HEK293 (cell line): Measurements from ENCODE around the gene TNFAIP8.

Experiments
- CTCF ChIA-PET: fragments of 350-600 bp; formaldehyde crosslinking; extraction: SDS; loops from one replicate; lab custom pipeline; 2021; ENCODE audit warnings: antibody characterized with exemption; lab: Yijun Ruan, JAX
- POLR2A ChIA-PET: fragments of 300-600 bp; formaldehyde crosslinking; extraction: SDS; loops from one replicate; lab custom pipeline; 2020; ENCODE audit warnings: antibody characterized with exemption, inconsistent platforms; lab: Yijun Ruan, JAX
- H3K27ac ChIP-seq: fragments of 200-500 bp; sonication (Bioruptor generic); 2 replicates; pipeline ENCODE4 v1.5.1; 2014; ENCODE audit warnings: low read depth, low read length, control low read depth, inconsistent platforms; ENCODE audit errors: extremely low read depth
- H3K36me3 ChIP-seq, 2 experiments: fragments of 200-500 bp in 1 of 2; sonication (Bioruptor generic) in 1 of 2; 1 replicate in 1 of 2; 2 replicates in 1 of 2; pipeline ENCODE4 v1.5.1; 2014 to 2017; ENCODE audit warnings: inconsistent platforms in 2 of 2, low read length in 2 of 2; ENCODE audit not compliant: control insufficient read depth in 2 of 2, insufficient read depth in 1 of 2
- H3K4me1 ChIP-seq: fragments of 200-500 bp; sonication (Bioruptor generic); 2 replicates; pipeline ENCODE4 v1.5.1; 2014; ENCODE audit warnings: mild to moderate bottlenecking, low read length, inconsistent platforms; ENCODE audit not compliant: control insufficient read depth, insufficient read depth
- H3K4me3 ChIP-seq: 2 replicates; pipeline ENCODE4 v1.5.1; 2011; ENCODE audit warnings: low read depth, mild to moderate bottlenecking, control low read depth, low read length, moderate library complexity
- H3K9me3 ChIP-seq: fragments of 200-500 bp; sonication (Bioruptor generic); 2 replicates; pipeline ENCODE4 v1.5.1; 2014; ENCODE audit warnings: low read depth, low read length, inconsistent platforms; ENCODE audit not compliant: control insufficient read depth, insufficient read depth
- HOXA7 ChIP-seq: sonication (generic); formaldehyde crosslinking; IDR thresholded peaks from 2 replicates; pipeline ENCODE4 v1.8.1; 2022; ENCODE audit warnings: missing genetic modification reagents, borderline replicate concordance
- HOXD13 ChIP-seq: sonication (generic); formaldehyde crosslinking; IDR thresholded peaks from 2 replicates; pipeline ENCODE4 v1.8.0; 2022; ENCODE audit warnings: missing genetic modification reagents, borderline replicate concordance
- IKZF3 ChIP-seq: fragments of 450-650 bp; IDR thresholded peaks from 2 replicates; pipeline ENCODE4 v1.5.0; 2018; ENCODE audit warnings: missing biosample characterization, mild to moderate bottlenecking, missing genetic modification characterization, moderate library complexity
- KLF7 ChIP-seq: fragments of 450-650 bp; formaldehyde crosslinking; IDR thresholded peaks from 2 replicates; pipeline ENCODE4 v1.5.1; 2016; ENCODE audit warnings: missing biosample characterization, missing genetic modification characterization, borderline replicate concordance
- KLF9 ChIP-seq: fragments of 450-650 bp; formaldehyde crosslinking; IDR thresholded peaks from 2 replicates; pipeline ENCODE4 v1.5.1; 2016; ENCODE audit warnings: missing biosample characterization, missing genetic modification characterization, low read depth
- ZBTB7A ChIP-seq: fragments of 450-650 bp; formaldehyde crosslinking; IDR thresholded peaks from 2 replicates; pipeline ENCODE4 v1.5.1; 2016; ENCODE audit warnings: low read depth, missing biosample characterization, missing genetic modification characterization
- ZFP3 ChIP-seq: fragments of 450-650 bp; formaldehyde crosslinking; IDR thresholded peaks from 2 replicates; pipeline ENCODE4 v1.5.1; 2016; ENCODE audit warnings: low read depth, missing biosample characterization, missing genetic modification characterization
- ZNF16 ChIP-seq: fragments of 450-650 bp; formaldehyde crosslinking; IDR thresholded peaks from 2 replicates; pipeline ENCODE4 v1.5.1; 2016; ENCODE audit warnings: low read depth, missing biosample characterization, missing genetic modification characterization
- ZNF169 ChIP-seq: fragments of 450-650 bp; formaldehyde crosslinking; IDR thresholded peaks from 2 replicates; pipeline ENCODE4 v1.5.1; 2016; ENCODE audit warnings: missing biosample characterization, missing genetic modification characterization
- ZNF292 ChIP-seq: fragments of 450-650 bp; formaldehyde crosslinking; IDR thresholded peaks from 2 replicates; pipeline ENCODE4 v1.5.1; 2016; ENCODE audit warnings: low read depth, missing biosample characterization, missing genetic modification characterization, borderline replicate concordance
- ZNF350 ChIP-seq: fragments of 450-650 bp; formaldehyde crosslinking; IDR thresholded peaks from 2 replicates; pipeline ENCODE4 v1.5.0; 2017; ENCODE audit warnings: missing biosample characterization, mild to moderate bottlenecking, missing genetic modification characterization
- ZNF548 ChIP-seq: fragments of 450-650 bp; formaldehyde crosslinking; IDR thresholded peaks from 2 replicates; pipeline ENCODE4 v1.5.1; 2016; ENCODE audit warnings: missing biosample characterization, missing genetic modification characterization
- ZNF677 ChIP-seq: fragments of 450-650 bp; IDR thresholded peaks from 2 replicates; pipeline ENCODE4 v1.5.0; 2018; ENCODE audit warnings: missing biosample characterization, mild to moderate bottlenecking, missing genetic modification characterization, moderate library complexity
- ZNF776 ChIP-seq: fragments of 450-650 bp; formaldehyde crosslinking; IDR thresholded peaks from 2 replicates; pipeline ENCODE4 v1.5.0; 2017; ENCODE audit warnings: missing biosample characterization, missing genetic modification characterization, borderline replicate concordance
- ZNF777 ChIP-seq: fragments of 450-650 bp; formaldehyde crosslinking; IDR thresholded peaks from 2 replicates; pipeline ENCODE4 v1.5.1; 2017; ENCODE audit warnings: missing biosample characterization, missing genetic modification characterization, borderline replicate concordance
- ZNF843 ChIP-seq: fragments of 450-650 bp; formaldehyde crosslinking; IDR thresholded peaks from 2 replicates; pipeline ENCODE4 v1.5.1; 2016; ENCODE audit warnings: missing biosample characterization, missing genetic modification characterization
- TF ChIP-seq, protein P1 (sequence below): fragments of 450-650 bp; formaldehyde crosslinking; IDR thresholded peaks from 2 replicates; pipeline ENCODE4 v1.5.1; 2017; ENCODE audit warnings: missing biosample characterization, missing genetic modification characterization
- TF ChIP-seq, protein P2 (sequence below): fragments of 450-650 bp; formaldehyde crosslinking; IDR thresholded peaks from 2 replicates; pipeline ENCODE4 v1.5.1; 2017; ENCODE audit warnings: missing biosample characterization, missing genetic modification characterization
- TF ChIP-seq, protein P3 (sequence below): fragments of 450-650 bp; IDR thresholded peaks from 2 replicates; pipeline ENCODE4 v1.5.1; 2018; ENCODE audit warnings: missing biosample characterization, missing genetic modification characterization
- TF ChIP-seq, protein P4 (sequence below): fragments of 450-650 bp; formaldehyde crosslinking; IDR thresholded peaks from 2 replicates; pipeline ENCODE4 v1.5.1; 2016; ENCODE audit warnings: missing biosample characterization, missing genetic modification characterization
- TF ChIP-seq, protein P5 (sequence below): fragments of 450-650 bp; formaldehyde crosslinking; conservative IDR thresholded peaks from 2 replicates; pipeline ENCODE4 v1.5.1; 2016; ENCODE audit warnings: low read depth, missing biosample characterization, missing genetic modification characterization

Gene TNFAIP8

DNA sequence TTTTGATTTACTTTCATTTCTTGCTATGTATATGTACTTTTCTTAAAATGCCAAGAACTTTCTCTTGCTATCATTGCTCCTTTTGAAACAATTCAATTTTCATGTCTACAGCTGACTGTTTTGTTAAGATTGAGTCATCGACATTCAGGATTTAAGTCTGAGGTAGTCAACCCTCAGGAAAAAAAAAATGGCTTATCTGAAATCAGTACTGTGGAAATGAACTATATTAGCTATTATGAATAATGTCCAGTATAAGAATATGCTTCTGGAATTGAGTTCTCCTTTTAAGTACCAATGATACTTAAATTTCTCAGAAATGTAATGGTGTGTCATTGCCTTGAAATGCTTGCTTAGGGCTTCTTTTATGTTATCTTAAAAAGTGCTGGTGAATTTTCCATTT, 37.9 kb downstream of the TNFAIP8 start:
- ChIA-PET POLR2A (no interaction called here), CTCF (interaction anchor here (1.2 kb wide), 1 partner anchor 18 kb away, joined by 5 read pairs; no protein-coding TSS in a partner anchor)
- no peak overlapping the region for H3K27ac ChIP-seq
- TF ChIP-seq, protein P1, sequence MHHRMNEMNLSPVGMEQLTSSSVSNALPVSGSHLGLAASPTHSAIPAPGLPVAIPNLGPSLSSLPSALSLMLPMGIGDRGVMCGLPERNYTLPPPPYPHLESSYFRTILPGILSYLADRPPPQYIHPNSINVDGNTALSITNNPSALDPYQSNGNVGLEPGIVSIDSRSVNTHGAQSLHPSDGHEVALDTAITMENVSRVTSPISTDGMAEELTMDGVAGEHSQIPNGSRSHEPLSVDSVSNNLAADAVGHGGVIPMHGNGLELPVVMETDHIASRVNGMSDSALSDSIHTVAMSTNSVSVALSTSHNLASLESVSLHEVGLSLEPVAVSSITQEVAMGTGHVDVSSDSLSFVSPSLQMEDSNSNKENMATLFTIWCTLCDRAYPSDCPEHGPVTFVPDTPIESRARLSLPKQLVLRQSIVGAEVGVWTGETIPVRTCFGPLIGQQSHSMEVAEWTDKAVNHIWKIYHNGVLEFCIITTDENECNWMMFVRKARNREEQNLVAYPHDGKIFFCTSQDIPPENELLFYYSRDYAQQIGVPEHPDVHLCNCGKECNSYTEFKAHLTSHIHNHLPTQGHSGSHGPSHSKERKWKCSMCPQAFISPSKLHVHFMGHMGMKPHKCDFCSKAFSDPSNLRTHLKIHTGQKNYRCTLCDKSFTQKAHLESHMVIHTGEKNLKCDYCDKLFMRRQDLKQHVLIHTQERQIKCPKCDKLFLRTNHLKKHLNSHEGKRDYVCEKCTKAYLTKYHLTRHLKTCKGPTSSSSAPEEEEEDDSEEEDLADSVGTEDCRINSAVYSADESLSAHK (tag by site-specific recombination), result no peak
- TF ChIP-seq ZNF777 (tag by site-specific recombination) (no peak), ZBTB7A (tag by site-specific recombination) (no peak), HOXA7 (no peak), IKZF3 (no peak), ZNF350 (tag by site-specific recombination) (no peak), ZNF548 (no peak)
- TF ChIP-seq, protein P2, sequence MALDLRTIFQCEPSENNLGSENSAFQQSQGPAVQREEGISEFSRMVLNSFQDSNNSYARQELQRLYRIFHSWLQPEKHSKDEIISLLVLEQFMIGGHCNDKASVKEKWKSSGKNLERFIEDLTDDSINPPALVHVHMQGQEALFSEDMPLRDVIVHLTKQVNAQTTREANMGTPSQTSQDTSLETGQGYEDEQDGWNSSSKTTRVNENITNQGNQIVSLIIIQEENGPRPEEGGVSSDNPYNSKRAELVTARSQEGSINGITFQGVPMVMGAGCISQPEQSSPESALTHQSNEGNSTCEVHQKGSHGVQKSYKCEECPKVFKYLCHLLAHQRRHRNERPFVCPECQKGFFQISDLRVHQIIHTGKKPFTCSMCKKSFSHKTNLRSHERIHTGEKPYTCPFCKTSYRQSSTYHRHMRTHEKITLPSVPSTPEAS (tag by site-specific recombination), result no peak
- TF ChIP-seq, protein P3, sequence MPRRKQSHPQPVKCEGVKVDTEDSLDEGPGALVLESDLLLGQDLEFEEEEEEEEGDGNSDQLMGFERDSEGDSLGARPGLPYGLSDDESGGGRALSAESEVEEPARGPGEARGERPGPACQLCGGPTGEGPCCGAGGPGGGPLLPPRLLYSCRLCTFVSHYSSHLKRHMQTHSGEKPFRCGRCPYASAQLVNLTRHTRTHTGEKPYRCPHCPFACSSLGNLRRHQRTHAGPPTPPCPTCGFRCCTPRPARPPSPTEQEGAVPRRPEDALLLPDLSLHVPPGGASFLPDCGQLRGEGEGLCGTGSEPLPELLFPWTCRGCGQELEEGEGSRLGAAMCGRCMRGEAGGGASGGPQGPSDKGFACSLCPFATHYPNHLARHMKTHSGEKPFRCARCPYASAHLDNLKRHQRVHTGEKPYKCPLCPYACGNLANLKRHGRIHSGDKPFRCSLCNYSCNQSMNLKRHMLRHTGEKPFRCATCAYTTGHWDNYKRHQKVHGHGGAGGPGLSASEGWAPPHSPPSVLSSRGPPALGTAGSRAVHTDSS (tag by site-specific recombination), result no peak
- H3K36me3 ChIP-seq, result peaks cover 0 to 3% of the 10 kb centered on the region in 2 experiments; a peak in 1 of 3 replicates
- H3K4me1 ChIP-seq, result no peaks in the 10 kb centered on the region; the same call in 1 of the 2 replicates
- no peaks in the 10 kb centered on the region for H3K9me3 ChIP-seq
- no peak overlapping the region for H3K4me3 ChIP-seq

DNA sequence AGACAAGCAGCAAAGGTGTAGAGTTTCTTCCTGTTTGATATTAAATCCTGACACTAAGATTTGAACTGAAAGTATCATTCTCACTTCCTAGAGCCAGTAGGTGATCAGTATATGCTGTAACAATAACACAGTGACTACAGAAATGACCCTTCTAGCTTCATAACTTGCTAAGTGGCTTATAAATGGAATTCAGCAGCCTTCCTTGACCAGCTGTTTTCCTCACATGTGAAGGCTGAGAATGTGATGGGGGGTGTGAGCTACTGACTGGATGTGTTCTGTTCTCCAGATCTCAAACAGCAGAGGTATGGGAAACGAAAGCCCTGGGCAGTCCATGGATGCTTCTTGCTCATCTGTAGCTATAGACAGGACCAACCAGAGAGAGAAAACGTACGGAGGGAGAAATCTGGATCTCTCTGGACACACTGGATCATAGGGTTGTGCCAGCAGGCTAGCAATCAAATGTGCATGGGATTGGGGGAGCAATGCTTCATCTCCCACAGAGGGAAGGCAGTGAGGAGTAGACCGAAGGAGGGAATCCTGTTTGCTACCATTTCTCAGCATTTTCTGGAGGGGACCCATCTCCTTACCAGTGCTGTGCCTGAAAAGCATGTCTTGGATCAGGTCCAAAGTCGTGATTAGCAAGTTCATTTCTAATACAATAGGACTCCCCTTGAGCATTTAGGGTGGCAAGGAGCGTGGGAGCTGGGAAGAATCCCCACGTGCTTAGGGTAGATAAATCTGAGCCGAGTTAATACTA, 39.4 kb downstream of the TNFAIP8 start:
- POLR2A ChIA-PET, result interaction anchor here (0.7 kb wide), 1 partner anchor 16 kb away, joined by 5 read pairs; no protein-coding TSS in a partner anchor
- Histone ChIP-seq H3K4me1 (no peaks in the 10 kb centered on the region), H3K36me3 (peaks cover 0 to 3% of the 10 kb centered on the region in 2 experiments; a peak in 1 of 3 replicates), H3K9me3 (no peaks in the 10 kb centered on the region), H3K4me3 (no peak overlapping the region), H3K27ac (no peak overlapping the region)
- CTCF ChIA-PET, result interaction anchor here (0.6 kb wide), 1 partner anchor 8 kb away, joined by 3 read pairs; no protein-coding TSS in a partner anchor
- TF ChIP-seq KLF9 (tag by site-specific recombination) (no peak), ZFP3 (tag by site-specific recombination) (no peak), ZNF776 (tag by site-specific recombination) (no peak), ZNF677 (tag by site-specific recombination) (no peak), ZNF292 (no peak), KLF7 (tag by site-specific recombination) (no peak), ZNF169 (tag by site-specific recombination) (no peak), HOXD13 (CRISPR knock-in tag) (no peak), ZBTB7A (tag by site-specific recombination) (no peak), ZNF843 (tag by site-specific recombination) (no peak), ZNF16 (tag by site-specific recombination) (no peak)
- TF ChIP-seq, protein P4, sequence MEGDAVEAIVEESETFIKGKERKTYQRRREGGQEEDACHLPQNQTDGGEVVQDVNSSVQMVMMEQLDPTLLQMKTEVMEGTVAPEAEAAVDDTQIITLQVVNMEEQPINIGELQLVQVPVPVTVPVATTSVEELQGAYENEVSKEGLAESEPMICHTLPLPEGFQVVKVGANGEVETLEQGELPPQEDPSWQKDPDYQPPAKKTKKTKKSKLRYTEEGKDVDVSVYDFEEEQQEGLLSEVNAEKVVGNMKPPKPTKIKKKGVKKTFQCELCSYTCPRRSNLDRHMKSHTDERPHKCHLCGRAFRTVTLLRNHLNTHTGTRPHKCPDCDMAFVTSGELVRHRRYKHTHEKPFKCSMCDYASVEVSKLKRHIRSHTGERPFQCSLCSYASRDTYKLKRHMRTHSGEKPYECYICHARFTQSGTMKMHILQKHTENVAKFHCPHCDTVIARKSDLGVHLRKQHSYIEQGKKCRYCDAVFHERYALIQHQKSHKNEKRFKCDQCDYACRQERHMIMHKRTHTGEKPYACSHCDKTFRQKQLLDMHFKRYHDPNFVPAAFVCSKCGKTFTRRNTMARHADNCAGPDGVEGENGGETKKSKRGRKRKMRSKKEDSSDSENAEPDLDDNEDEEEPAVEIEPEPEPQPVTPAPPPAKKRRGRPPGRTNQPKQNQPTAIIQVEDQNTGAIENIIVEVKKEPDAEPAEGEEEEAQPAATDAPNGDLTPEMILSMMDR (tag by site-specific recombination), result no peak
- TF ChIP-seq, protein P5, sequence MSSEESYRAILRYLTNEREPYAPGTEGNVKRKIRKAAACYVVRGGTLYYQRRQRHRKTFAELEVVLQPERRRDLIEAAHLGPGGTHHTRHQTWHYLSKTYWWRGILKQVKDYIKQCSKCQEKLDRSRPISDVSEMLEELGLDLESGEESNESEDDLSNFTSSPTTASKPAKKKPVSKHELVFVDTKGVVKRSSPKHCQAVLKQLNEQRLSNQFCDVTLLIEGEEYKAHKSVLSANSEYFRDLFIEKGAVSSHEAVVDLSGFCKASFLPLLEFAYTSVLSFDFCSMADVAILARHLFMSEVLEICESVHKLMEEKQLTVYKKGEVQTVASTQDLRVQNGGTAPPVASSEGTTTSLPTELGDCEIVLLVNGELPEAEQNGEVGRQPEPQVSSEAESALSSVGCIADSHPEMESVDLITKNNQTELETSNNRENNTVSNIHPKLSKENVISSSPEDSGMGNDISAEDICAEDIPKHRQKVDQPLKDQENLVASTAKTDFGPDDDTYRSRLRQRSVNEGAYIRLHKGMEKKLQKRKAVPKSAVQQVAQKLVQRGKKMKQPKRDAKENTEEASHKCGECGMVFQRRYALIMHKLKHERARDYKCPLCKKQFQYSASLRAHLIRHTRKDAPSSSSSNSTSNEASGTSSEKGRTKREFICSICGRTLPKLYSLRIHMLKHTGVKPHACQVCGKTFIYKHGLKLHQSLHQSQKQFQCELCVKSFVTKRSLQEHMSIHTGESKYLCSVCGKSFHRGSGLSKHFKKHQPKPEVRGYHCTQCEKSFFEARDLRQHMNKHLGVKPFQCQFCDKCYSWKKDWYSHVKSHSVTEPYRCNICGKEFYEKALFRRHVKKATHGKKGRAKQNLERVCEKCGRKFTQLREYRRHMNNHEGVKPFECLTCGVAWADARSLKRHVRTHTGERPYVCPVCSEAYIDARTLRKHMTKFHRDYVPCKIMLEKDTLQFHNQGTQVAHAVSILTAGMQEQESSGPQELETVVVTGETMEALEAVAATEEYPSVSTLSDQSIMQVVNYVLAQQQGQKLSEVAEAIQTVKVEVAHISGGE, result no peak
